SK-MEL-5 (cell line): ENCODE data around the gene DNAAF5. TPM values are rescaled to one million over a fixed set of nuclear protein-coding genes. Genes with fewer than 3 reads are reported as not detected.

Source experiments
- DNase-seq: peaks from one replicate; pipeline ENCODE4 v3.0.0-alpha.2; 2016; ENCODE audit warnings: low read depth, low spot score
- in situ Hi-C: cut with HindIII; loops from 2 replicates; pipeline ENCODE4 v1.10.0; 2016; ENCODE audit warnings: low sequenced_read_pairs, high pct_unique_total_duplicates, low pct_unique_long_range_greater_than_20kb
- total RNA-seq: library from RNA; depleted of rRNA; stranded (reverse); fragments of >200 nt; shearing (Covaris generic); gene quantifications from 2 replicates; pipeline ENCODE4 v1.2.3, GENCODE V29; 2014; rRNA removed

DNAAF5 gene
- total RNA-seq, 1 experiment from 2014 or later, result 71.7 TPM

GRCh38 chr7:830069-830468, 103.6 kb downstream of the DNAAF5 start:
- DNase-seq, result no peak
- in situ Hi-C loops, result no loop called here

DNA sequence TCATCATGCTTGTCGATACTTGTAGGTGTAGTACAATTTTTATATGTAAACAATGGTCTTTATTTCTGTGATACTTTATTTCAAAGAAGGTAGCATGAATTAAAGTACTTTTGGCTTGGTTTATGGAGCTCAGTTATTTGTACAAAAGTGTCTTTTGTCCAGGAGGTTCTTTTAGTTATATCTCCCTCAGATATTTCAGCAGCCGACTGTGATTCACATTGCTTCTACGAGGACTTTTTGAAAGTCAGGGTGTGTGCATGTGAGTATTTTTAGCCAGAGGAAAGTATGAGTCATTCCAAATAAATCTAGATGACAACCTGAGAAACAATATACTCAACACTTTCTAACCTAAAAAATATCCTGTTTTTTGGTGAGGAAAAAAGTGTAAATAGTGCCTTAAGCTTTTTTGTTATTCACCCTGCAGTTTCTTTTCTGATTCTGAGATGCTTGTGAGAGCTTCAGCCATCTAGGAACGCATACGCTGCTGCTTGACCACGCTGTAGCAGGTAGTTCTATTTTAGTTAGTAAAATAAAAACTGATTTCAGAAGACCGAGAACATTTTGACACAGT, 105.2 kb downstream of the DNAAF5 start:
- in situ Hi-C loops, result no loop called here
- DNase-seq, result peak; percentile 79

DNA sequence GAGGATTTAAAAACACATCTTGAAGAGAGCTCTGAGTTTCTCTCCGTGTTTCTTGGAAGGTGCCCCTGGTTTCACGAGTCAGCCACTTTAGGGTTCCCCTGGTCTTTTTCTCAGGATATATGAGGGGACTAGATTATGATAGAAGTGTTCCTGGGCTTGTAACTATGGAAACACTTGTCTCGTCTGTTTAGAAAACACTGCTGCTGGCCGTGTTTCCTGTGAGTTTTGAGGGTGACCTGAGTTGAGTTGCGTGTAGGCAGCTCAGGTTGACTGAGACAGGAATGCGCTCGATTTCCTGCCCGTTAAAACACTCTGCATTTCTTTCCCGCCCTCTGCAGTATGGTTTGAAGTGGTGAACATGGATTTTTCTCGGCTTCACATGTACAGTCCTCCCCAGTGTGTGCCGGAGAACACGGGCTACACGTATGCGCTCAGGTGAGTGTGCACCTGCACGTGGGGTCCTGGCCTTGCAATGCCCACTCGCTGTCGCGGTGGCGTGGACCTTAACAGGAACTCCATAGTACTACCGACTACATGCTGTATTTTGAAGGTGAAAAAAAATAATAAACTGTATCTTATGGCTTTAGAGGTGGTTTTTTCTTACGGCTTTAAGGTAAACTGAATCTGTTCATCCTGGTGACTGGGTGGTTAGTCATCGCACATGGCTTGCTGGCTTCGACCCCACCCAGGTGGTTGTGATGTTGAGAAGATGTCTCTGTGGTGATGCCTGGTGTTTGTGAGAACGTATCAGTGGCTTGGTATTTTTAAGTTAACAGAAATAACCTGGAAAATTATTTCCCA, 105.9 kb downstream of the DNAAF5 start, which contains the start of gene SUN1:
Gene SUN1 (plus strand): TSS at position 310 of the 801 bp plus-strand sequence. CDS start 49 bp downstream, at position 359.
- in situ Hi-C loops, result no loop called here
- no peak for DNase-seq

DNA sequence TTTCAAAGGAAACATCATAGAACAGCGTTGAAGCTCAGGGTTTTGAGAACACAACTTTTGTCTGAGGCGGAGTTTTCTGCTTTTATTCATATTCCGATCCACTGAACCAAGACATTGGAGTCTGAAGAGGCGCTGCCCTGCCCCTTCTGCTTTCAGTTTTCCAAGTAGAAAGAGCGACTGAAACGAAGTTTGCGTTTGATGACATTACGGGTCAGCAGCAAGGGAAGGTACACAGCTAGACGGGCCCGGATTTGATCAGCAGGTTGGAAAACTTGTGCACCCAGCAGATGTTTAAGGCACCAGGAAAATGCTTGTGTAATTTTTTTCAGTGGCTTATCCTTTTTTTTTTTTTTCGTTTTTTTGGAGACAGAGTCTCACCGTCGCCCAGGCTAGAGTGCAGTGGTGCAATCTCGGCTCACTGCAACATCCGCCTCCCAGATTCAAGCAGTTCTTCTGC, 106.5 kb downstream of the DNAAF5 start:
- in situ Hi-C loops, result no loop called here

DNA sequence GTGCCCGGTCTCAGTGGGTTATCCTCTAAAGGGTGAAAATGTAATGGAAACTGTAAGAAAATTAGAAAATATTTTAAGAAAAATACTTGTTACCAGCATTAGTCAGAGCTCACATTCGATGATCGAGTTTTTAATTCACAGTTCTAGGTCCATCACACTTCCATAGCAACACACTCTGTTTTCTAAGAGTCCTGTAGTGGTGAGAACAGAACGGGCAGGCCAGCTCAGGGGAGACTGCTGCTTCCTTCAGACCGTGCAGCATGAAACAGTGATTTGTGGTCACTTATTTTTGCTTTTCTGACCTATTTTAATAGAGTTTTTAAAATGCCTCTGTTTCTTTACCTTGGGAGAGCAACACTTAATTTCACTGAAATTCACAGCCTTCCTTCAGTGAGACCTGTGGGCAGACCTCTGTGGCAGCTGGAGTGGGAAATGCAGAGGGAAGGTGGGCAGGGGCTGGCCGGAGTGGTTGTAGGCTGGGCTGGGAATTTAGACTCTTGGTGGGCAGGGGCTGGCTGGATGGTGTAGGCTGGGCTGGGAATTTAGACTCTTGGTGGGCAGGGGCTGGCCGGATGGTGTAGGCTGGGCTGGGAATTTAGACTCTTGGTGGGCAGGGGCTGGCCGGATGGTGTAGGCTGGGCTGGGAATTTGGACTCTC, 107.2 kb downstream of the DNAAF5 start:
- DNase-seq, result no peak
- in situ Hi-C loops, result no loop called here

More for the DNA sequence above, 106.5 kb downstream of the DNAAF5 start:
- DNase-seq, result no peak

DNA sequence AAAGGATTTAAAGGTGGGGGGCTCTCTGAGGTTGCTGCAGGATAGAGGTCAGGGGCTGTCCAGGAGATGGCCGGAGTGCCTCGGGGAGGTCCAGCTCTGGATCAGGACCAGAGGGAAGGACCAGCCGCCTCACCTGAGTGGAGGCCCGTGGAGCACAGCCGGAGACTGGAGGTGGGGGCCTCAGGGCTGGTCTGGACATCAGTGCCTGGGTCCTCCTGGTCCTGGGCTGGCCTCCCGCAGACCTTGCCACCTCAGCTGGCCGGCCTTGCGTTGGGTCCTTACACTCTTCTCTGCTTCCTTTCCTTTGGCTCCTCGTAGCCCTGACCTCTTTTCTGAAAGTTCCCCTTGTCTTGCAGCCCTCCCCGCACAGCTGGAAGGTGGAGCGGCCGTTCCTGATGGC, 107.8 kb downstream of the DNAAF5 start:
- in situ Hi-C loops, result no loop called here
- no peak for DNase-seq

GRCh38 chr7:835021-835420, 108.5 kb downstream of the DNAAF5 start:
- DNase-seq, result no peak
- in situ Hi-C loops, result no loop called here

GRCh38 chr7:835485-836401, 109.2 kb downstream of the DNAAF5 start:
- no peak for DNase-seq
- in situ Hi-C loops, result no loop called here

Other genes with a start within 250 kb of the DNAAF5 start
- 2.4 and 2.9 TPM in 2 replicates for gene PDGFA, start 206.9 kb upstream of the DNAAF5 start, total RNA-seq
- gene PRKAR1B, start 582 bp downstream of the DNAAF5 start, total RNA-seq, result 8.2 and 13.9 TPM in 2 replicates
- 56.5 and 66.3 TPM in 2 replicates for gene SUN1, start 105.8 kb downstream of the DNAAF5 start, total RNA-seq
- gene GET4, start 149.9 kb downstream of the DNAAF5 start, total RNA-seq, result 43.2 and 45.8 TPM in 2 replicates
- 4.4 and 5.5 TPM in 2 replicates for gene ADAP1, start 228.0 kb downstream of the DNAAF5 start, total RNA-seq
- 12.9 and 13.1 TPM in 2 replicates for gene COX19, start 248.8 kb downstream of the DNAAF5 start, total RNA-seq